Jurkat, Clone E6-1 (cell line): Measurements from ENCODE around the gene APOBEC2. TPM values are rescaled to one million over a fixed set of nuclear protein-coding genes. Genes with fewer than 3 reads are reported as not detected.
"Not testable (repeated sequence)": the region's sequence is repeated elsewhere in the genome, so short reads cannot be mapped to it uniquely, and the experiment has no call there.

Source experiments
- DNase-seq: peaks from one replicate; pipeline ENCODE4 v3.0.0-alpha.2; 2011; ENCODE audit warnings: low read depth, low spot score
- H3K4me3 ChIP-seq: 2 replicates; pipeline ENCODE4 v1.5.1; 2011; ENCODE audit warnings: mild to moderate bottlenecking, low read length, control low read depth, moderate library complexity
- polyA plus RNA-seq: library from polyadenylated mRNA; unstranded; fragments of >200 nt; gene quantifications from one replicate; pipeline ENCODE4 v1.2.1, GENCODE V29; 2012; ENCODE audit warnings: missing spikeins; ENCODE audit not compliant: insufficient read length, insufficient read depth

Gene APOBEC2
- not detected for polyA plus RNA-seq

DNA sequence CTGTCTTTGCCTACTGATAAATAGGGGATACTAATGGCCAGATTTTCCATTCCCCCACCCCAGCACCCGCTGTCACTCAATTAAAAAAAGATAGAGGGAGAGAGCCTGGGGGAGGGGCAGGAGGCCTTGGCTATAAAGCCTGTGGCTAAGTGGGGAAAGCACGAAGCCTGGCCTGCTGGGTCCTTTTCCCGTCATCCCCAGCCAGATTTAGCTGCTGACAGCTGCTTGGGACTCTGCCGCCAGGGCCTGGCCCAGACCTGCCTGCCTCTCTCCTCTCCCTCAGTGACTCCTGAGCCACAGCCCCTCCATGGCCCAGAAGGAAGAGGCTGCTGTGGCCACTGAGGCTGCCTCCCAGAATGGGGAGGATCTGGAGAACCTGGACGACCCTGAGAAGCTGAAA lies at the start of gene APOBEC2:
TSS of gene APOBEC2 (plus strand) at position 162 of the 400 bp plus-strand sequence. CDS start at position 308, 146 bp downstream.
- H3K4me3 ChIP-seq = no peak within 1 kb of the TSS
- DNase-seq = no peak

DNA sequence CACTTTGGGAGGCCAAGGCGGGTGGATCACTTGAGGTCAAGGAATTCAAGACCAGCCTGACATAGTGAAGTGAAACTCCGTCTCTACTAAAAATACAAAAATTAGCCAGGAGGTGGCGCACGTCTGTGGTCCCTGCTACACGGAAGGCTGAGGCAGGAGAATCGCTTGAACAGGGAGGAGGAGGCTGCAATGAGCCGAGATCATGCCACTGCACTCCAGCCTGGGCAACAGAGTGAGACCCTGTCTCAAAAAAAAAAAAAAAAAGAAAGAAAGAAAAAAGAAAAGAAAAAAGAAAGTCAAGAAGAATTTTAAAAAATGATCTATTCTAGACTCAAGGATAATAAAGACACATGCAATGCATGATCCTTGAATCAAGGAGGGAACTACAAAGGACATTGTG lies 46.8 kb upstream of the APOBEC2 start:
- DNase-seq = peak; percentile 59
- H3K4me3 ChIP-seq = not testable (repeated sequence)

- DNase-seq, H3K4me3 ChIP-seq: not testable (repeated sequence)
Observed at GRCh38 chr6:41006980-41007379, 46.0 kb upstream of the APOBEC2 start.

GRCh38 chr6:41008011-41008410 lies 45.0 kb upstream of the APOBEC2 start:
- H3K4me3 ChIP-seq = no peak overlapping the region
- no peak for DNase-seq

DNA sequence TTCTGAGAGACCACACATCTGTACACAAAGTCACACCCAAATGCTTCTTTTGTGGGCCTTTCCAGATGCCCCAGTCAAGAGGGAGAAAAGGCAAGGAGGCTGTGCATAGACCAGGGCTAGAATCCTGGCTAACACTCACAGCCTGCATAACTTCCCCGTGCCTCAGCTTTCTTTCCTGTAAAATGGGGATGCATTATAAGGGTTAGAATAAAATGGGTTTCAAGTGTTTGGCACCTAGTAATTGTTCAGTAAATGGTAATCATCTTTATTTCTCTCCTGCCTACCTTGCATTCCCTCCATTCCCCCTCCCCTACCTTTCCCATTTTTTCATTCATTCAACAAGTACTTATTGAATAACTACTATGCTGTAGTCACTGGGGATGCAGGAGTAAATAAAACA lies 43.3 kb upstream of the APOBEC2 start:
- DNase-seq = no peak
- H3K4me3 ChIP-seq = no peak overlapping the region

- DNase-seq = no peak
- H3K4me3 ChIP-seq = no peak overlapping the region
Observed at GRCh38 chr6:41011673-41012072, 41.3 kb upstream of the APOBEC2 start.

DNA sequence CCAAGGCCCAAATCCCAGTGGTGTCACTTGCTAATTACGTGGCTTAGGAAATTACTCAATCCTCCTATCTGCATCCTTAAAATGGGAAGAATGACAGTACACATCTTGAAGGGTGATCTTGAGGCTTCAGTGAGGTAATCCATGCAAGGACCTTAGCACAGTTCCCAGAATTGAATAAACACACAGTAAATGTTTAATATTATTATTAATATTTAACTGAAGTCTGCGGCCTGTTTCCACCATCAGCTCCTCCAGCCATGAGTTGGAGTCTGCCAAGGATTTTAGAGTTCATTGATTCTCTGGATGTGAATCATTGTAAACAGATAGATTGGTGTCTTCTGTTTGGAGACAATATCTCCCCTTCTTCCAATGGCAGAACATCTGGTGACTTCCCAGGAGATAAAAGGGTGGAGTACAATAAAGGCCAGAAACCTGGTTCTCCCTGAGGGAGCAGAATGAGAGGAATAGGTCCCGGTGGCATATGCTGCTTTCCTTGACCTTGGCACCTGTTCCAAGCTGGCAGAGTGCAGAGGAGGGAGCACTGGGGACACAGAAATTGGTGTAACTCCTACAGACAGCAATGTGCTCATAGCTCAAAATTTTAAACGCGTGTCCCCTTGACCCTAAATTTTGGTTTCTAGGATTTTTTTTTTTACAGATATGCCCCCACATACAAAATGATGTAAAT lies 39.4 kb upstream of the APOBEC2 start:
- H3K4me3 ChIP-seq = no peak overlapping the region
- DNase-seq = no peak

DNA sequence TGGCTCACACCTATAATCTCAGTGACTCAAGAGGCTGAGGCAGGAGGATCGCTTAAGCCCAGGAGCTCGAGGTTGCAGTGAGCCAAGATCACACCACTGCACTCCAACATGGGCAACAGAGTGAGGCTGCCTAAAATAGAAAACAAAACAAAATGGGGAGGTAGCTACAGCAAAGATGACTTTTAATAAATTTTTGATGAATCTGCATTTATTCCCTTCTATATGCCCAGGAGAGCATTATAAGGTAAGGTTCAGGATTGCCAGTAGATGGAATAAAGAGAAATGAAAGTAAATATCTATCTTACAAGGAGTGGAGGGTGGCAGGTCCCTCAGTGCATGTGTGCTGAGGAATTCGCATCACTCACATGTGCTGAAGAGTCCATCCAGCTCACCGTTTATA lies 38.2 kb upstream of the APOBEC2 start:
- no peak for DNase-seq

GRCh38 chr6:41015860-41016259 lies 37.1 kb upstream of the APOBEC2 start:
- DNase-seq, H3K4me3 ChIP-seq: not testable (repeated sequence)

More for the DNA sequence above, 38.2 kb upstream of the APOBEC2 start:
- H3K4me3 ChIP-seq = no peak overlapping the region

DNA sequence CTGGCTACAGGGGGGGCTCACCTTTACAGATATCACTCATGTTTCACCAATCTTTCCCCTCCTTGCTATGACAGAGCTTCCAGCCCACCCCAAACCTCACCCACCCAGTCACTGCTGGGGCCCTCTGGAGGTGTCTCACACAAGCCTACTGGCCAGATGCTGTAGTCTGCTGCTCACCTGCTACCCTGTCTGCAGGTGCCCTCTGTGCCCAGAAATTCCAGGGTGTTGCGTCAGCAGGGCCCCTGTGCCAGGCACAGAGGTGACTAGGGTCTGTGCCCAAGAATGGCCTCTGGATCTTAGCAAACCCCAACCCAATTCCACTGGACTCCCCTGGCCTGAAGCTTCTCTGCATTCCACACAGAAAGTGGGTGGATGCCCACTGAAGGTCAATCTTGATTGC lies 35.3 kb upstream of the APOBEC2 start:
- H3K4me3 ChIP-seq = no peak overlapping the region
- DNase-seq = no peak

DNA sequence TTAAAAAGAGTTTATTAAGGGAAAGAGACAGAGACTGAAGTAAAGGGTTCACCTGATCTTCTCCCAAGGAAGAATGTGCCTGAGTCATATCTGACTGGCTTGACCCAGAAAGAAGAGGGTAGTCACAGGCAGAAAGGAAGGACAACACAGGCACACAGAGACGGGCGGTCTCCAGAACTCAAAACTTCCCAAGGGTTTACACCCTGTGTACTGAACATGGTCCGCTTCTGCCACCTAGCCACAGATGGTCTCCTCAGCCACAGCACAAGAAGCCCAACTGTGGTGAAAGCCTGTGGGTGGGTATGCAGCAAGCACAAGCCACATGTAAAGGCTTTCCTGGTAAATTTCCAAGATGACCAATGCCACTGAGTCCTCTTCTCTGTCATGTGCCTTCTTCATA lies 31.2 kb upstream of the APOBEC2 start:
- no peak overlapping the region for H3K4me3 ChIP-seq
- no peak for DNase-seq

GRCh38 chr6:41022294-41022693 lies 30.7 kb upstream of the APOBEC2 start:
- H3K4me3 ChIP-seq = no peak overlapping the region
- DNase-seq = no peak

DNA sequence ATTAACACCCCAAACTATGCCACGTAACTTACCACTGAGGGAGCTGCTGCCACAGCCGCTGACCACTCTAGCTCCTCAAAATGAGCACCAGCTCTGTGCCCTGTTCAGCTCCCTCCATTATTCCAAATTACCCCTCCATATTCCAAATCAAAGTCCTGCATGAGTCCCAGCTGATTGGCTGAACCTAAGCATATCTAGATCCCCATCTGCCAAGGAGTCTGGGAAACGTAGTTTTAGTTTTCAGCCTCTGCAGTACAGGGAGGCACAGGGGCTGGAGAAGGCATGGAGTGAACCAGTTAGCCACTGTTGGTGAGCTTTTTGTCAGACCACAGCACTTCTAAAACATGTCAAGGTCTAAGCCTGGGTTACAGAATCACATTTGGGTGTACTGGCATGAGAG lies 29.9 kb upstream of the APOBEC2 start:
- H3K4me3 ChIP-seq = no peak overlapping the region
- DNase-seq = no peak

- DNase-seq = no peak
- no peak overlapping the region for H3K4me3 ChIP-seq
Observed at GRCh38 chr6:41025966-41026530, 27.0 kb upstream of the APOBEC2 start.

DNA sequence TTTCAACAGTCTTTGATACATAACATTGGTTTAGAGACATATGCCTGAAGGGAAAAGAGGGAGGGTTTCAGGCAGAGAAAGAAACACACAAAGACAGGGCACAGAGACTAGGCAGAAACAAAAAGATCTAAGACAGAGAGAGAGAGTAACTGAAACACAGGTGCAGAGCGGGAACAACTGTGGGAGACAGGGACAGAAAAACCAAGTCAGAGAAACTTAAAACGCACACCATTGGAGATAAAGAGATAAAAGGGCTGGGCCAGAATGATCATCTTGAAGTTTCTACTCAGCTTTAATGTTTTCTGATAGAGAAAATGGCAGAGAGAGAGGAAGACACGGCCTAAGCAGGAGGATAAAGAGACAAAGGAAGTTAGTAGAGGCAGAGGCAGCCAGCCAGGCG lies 25.8 kb upstream of the APOBEC2 start:
- peak overlapping the region; percentile 77 for H3K4me3 ChIP-seq
- peak; percentile 51 for DNase-seq

GRCh38 chr6:41027799-41028560 lies 25.0 kb upstream of the APOBEC2 start:
- H3K4me3 ChIP-seq = peak overlapping the region; percentile 77
- DNase-seq = peak; percentile 96

DNA sequence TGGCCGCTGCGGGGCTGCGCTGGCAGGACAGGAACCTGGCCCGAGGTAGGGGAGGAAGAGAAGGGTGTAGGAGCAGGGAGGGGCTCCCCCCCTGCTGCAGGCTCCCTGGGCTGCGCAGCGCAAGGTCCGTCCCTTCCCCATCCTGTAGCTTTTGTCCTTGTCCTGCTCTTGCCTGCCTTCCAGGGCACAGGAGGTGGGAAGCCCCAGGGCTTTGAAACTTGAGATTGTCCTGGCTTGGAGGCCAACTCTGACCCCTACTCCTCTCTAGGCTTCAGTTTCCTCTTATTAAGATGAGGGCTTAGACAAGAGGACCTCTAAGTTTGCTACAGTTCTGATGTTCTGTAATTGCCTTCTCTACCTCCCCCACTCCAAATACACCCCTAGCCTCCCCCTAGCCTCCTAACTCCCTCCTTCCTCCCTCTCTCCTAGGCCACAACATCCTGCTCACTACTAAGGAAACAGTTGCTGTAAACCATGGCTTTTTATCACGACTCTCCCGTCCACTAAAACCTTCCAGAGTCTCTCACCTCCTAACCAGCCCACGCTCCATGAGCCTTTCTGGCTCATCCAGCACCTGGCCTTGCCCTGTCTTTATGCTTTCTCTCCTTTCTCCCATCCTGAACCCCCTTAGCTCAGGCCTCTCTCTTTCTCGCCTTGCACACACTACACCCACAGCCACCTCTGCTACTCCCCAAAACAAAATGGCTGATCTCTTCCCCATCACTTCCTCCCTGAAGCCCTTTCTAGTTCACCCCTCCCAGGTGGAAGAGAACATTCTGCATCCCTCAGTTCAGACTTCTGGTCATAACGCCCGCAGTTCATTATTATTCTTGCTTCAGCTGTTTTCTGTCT lies 24.2 kb upstream of the APOBEC2 start:
- peak overlapping the region; percentile 77 for H3K4me3 ChIP-seq
- peak; percentile 67 for DNase-seq

- no peak for DNase-seq
- no peak overlapping the region for H3K4me3 ChIP-seq
Observed at GRCh38 chr6:41032830-41033229, 20.2 kb upstream of the APOBEC2 start.

DNA sequence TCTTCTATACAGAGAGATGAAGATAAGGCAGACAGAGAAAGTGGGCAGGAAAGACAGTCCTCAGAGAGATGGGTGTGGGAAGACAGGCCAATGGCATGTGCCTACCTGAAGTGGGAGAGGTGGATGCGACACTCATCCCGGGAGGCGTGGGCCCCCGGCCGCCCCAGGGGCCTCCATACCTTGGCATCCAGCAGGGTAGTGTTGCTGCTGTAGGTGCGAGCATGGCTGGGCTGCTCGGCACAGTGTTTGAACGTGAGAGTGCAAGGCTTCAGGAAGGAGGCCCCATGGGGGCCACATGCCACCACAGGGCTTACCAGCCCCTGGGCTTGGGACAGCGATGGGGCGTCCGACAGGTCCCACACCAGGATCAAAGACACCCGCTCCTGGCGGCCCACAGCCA lies 19.2 kb upstream of the APOBEC2 start:
- no peak for DNase-seq
- no peak overlapping the region for H3K4me3 ChIP-seq
